ENCODE results near the gene RHOV.

Gene RHOV

GRCh38 chr15:40845511-40846284, 28.3 kb downstream of the RHOV start:
- no peak overlapping the region for H3K4me3 ChIP-seq (ENCODE audit: low read length)
- no peak overlapping the region for H3K27ac ChIP-seq (ENCODE audit: low read length)
- WGBS (ENCODE audit: insufficient coverage, insufficient read length), result no CpG with 5 or more reads among the region's 8 CpGs
- no peaks in the 10 kb centered on the region for H3K9me3 ChIP-seq (ENCODE audit: control insufficient read depth, insufficient read depth, low read length)
- H3K4me1 ChIP-seq (ENCODE audit: control insufficient read depth, insufficient read depth, low read length), result peaks cover 14% of the 10 kb centered on the region
- H3K36me3 ChIP-seq (ENCODE audit: control insufficient read depth, insufficient read depth, low read length), result peaks cover 5% of the 10 kb centered on the region
- no peaks in the 10 kb centered on the region for H3K27me3 ChIP-seq (ENCODE audit: control insufficient read depth, insufficient read depth, low read length)
- no peak for DNase-seq (ENCODE audit: low read depth, low spot score)

GRCh38 chr15:40845036-40845435, 29.0 kb downstream of the RHOV start:
- no peaks in the 10 kb centered on the region for H3K27me3 ChIP-seq (ENCODE audit: control insufficient read depth, insufficient read depth, low read length)
- H3K27ac ChIP-seq (ENCODE audit: low read length), result no peak overlapping the region
- peaks cover 14% of the 10 kb centered on the region for H3K4me1 ChIP-seq (ENCODE audit: control insufficient read depth, insufficient read depth, low read length)
- H3K9me3 ChIP-seq (ENCODE audit: control insufficient read depth, insufficient read depth, low read length), result no peaks in the 10 kb centered on the region
- H3K4me3 ChIP-seq (ENCODE audit: low read length), result peak overlapping the region; percentile 67
- DNase-seq (ENCODE audit: low read depth, low spot score), result no peak
- H3K36me3 ChIP-seq (ENCODE audit: control insufficient read depth, insufficient read depth, low read length), result no peaks in the 10 kb centered on the region
- no CpG with 5 or more reads among the region's 12 CpGs for WGBS (ENCODE audit: insufficient coverage, insufficient read length)

GRCh38 chr15:40844696-40845030, 29.4 kb downstream of the RHOV start:
- no CpG with 5 or more reads among the region's 28 CpGs for WGBS (ENCODE audit: insufficient coverage, insufficient read length)
- Histone ChIP-seq H3K36me3 (ENCODE audit: control insufficient read depth, insufficient read depth, low read length) (no peaks in the 10 kb centered on the region), H3K27me3 (ENCODE audit: control insufficient read depth, insufficient read depth, low read length) (no peaks in the 10 kb centered on the region), H3K9me3 (ENCODE audit: control insufficient read depth, insufficient read depth, low read length) (no peaks in the 10 kb centered on the region), H3K4me3 (ENCODE audit: low read length) (peak overlapping the region; percentile 67), H3K4me1 (ENCODE audit: control insufficient read depth, insufficient read depth, low read length) (peaks cover 14% of the 10 kb centered on the region), H3K27ac (ENCODE audit: low read length) (no peak overlapping the region)
- no peak for DNase-seq (ENCODE audit: low read depth, low spot score)

DNA sequence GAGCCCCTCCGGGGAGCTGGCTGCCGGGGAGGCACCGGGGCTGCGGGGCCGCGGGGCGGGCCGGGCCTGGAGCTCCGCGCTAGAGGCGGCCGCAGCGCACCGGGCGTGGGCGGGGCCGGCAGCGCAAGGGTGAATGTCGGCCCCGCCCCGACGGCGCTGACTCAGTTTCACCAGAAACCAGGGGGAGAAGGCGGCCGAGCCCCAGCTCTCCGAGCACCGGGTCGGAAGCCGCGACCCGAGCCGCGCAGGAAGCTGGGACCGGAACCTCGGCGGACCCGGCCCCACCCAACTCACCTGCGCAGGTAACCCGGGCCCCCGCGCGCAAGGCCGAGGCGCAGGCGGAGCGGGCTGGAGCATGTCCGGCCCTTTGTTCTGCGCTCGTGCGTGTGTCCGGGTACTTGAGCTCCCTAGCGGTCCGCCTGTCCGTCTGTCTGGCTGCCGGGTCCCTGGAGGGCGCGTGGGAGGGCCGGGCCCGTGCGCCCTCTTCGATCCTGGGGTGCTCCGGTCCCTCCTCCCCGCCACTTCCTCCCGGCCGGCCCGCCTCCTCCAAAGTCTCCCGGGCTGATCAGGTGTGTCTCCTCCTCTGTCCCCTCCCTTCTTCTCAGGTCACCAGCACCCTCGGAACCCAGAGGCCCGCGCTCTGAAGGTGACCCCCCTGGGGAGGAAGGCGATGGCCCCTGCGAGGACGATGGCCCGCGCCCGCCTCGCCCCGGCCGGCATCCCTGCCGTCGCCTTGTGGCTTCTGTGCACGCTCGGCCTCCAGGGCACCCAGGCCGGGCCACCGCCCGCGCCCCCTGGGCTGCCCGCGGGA, 29.9 kb downstream of the RHOV start, which contains the start of gene SPINT1:
Gene SPINT1, plus strand, starts transcription at position 164 of the 811 bp plus-strand sequence. Its CDS starts 507 bp downstream, at position 671.
- H3K36me3 ChIP-seq (ENCODE audit: control insufficient read depth, insufficient read depth, low read length), result no peaks in the 10 kb centered on the region
- peak within 1 kb of the TSS; percentile 67 for H3K4me3 ChIP-seq (ENCODE audit: low read length)
- H3K9me3 ChIP-seq (ENCODE audit: control insufficient read depth, insufficient read depth, low read length), result no peaks in the 10 kb centered on the region
- no peak within 1 kb of the TSS for H3K27ac ChIP-seq (ENCODE audit: low read length)
- DNase-seq (ENCODE audit: low read depth, low spot score), result no peak
- H3K4me1 ChIP-seq (ENCODE audit: control insufficient read depth, insufficient read depth, low read length), result peaks cover 14% of the 10 kb centered on the region
- no peaks in the 10 kb centered on the region for H3K27me3 ChIP-seq (ENCODE audit: control insufficient read depth, insufficient read depth, low read length)
- no CpG with 5 or more reads among the region's 89 CpGs for WGBS (ENCODE audit: insufficient coverage, insufficient read length)

GRCh38 chr15:40843261-40843884, 30.7 kb downstream of the RHOV start:
- H3K27me3 ChIP-seq (ENCODE audit: control insufficient read depth, insufficient read depth, low read length), result no peaks in the 10 kb centered on the region
- peak overlapping the region; percentile 67 for H3K4me3 ChIP-seq (ENCODE audit: low read length)
- H3K36me3 ChIP-seq (ENCODE audit: control insufficient read depth, insufficient read depth, low read length), result no peaks in the 10 kb centered on the region
- no CpG with 5 or more reads among the region's 34 CpGs for WGBS (ENCODE audit: insufficient coverage, insufficient read length)
- H3K9me3 ChIP-seq (ENCODE audit: control insufficient read depth, insufficient read depth, low read length), result no peaks in the 10 kb centered on the region
- no peak overlapping the region for H3K27ac ChIP-seq (ENCODE audit: low read length)
- peaks cover 14% of the 10 kb centered on the region for H3K4me1 ChIP-seq (ENCODE audit: control insufficient read depth, insufficient read depth, low read length)
- no peak for DNase-seq (ENCODE audit: low read depth, low spot score)

- no CpG with 5 or more reads among the region's 2 CpGs for WGBS (ENCODE audit: insufficient coverage, insufficient read length)
- no peak for DNase-seq (ENCODE audit: low read depth, low spot score)
- Histone ChIP-seq H3K4me3 (ENCODE audit: low read length) (no peak overlapping the region), H3K27ac (ENCODE audit: low read length) (no peak overlapping the region), H3K9me3 (ENCODE audit: control insufficient read depth, insufficient read depth, low read length) (no peaks in the 10 kb centered on the region), H3K4me1 (ENCODE audit: control insufficient read depth, insufficient read depth, low read length) (peaks cover 4% of the 10 kb centered on the region; the same call in 1 of the 2 replicates), H3K27me3 (ENCODE audit: control insufficient read depth, insufficient read depth, low read length) (no peaks in the 10 kb centered on the region), H3K36me3 (ENCODE audit: control insufficient read depth, insufficient read depth, low read length) (no peaks in the 10 kb centered on the region)
Observed at GRCh38 chr15:40841741-40842140, 32.3 kb downstream of the RHOV start.

DNA sequence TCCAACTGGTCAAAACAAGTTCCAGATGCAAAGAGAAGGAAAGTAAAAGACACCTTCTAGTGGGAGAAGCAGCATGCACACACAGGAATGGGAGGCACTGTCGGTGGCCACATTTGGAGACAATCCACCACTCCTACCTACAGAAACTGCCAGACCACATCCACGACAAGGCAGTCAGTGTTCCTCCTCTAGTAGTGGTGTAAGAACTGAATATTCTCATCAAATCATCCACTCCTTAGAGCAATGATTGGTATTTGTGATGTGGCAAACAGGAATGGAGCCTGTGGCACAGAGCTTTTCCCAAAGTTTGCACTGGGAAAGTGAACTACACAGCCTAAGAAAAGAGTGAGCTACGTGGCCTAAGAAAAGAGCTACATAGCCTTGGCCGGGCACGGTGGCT, 35.3 kb downstream of the RHOV start:
- Histone ChIP-seq H3K27ac (ENCODE audit: low read length) (no peak overlapping the region), H3K36me3 (ENCODE audit: control insufficient read depth, insufficient read depth, low read length) (no peaks in the 10 kb centered on the region), H3K4me3 (ENCODE audit: low read length) (no peak overlapping the region), H3K9me3 (ENCODE audit: control insufficient read depth, insufficient read depth, low read length) (no peaks in the 10 kb centered on the region), H3K27me3 (ENCODE audit: control insufficient read depth, insufficient read depth, low read length) (no peaks in the 10 kb centered on the region), H3K4me1 (ENCODE audit: control insufficient read depth, insufficient read depth, low read length) (no peaks in the 10 kb centered on the region)
- DNase-seq (ENCODE audit: low read depth, low spot score), result no peak
- WGBS (ENCODE audit: insufficient coverage, insufficient read length), result no CpG with 5 or more reads among the region's 5 CpGs

DNA sequence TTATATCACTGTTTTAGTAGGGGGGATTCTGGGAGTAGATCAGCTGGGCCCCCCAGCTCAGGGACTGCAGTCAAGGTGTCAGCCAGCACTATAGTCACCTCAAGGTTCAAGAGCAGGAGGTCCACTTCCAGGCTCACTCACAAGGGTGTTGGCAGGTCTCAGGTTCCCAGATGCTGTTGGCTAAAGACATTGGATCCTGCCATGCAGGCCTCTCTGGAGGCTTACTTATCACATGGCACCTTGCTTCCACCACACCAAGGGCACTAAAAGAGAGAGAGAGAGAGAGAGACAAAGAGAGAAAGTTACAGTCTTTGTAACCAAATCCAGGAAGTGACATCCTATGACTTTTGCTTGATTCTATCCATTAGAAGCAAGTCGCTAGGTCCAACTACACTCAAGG, 38.0 kb downstream of the RHOV start:
- no peaks in the 10 kb centered on the region for H3K27me3 ChIP-seq (ENCODE audit: control insufficient read depth, insufficient read depth, low read length)
- H3K9me3 ChIP-seq (ENCODE audit: control insufficient read depth, insufficient read depth, low read length), result no peaks in the 10 kb centered on the region
- H3K4me1 ChIP-seq (ENCODE audit: control insufficient read depth, insufficient read depth, low read length), result no peaks in the 10 kb centered on the region
- H3K4me3 ChIP-seq (ENCODE audit: low read length), result no peak overlapping the region
- WGBS (ENCODE audit: insufficient coverage, insufficient read length), result no CpG with 5 or more reads among the region's 1 CpG
- no peak overlapping the region for H3K27ac ChIP-seq (ENCODE audit: low read length)
- DNase-seq (ENCODE audit: low read depth, low spot score), result no peak
- H3K36me3 ChIP-seq (ENCODE audit: control insufficient read depth, insufficient read depth, low read length), result no peaks in the 10 kb centered on the region

DNA sequence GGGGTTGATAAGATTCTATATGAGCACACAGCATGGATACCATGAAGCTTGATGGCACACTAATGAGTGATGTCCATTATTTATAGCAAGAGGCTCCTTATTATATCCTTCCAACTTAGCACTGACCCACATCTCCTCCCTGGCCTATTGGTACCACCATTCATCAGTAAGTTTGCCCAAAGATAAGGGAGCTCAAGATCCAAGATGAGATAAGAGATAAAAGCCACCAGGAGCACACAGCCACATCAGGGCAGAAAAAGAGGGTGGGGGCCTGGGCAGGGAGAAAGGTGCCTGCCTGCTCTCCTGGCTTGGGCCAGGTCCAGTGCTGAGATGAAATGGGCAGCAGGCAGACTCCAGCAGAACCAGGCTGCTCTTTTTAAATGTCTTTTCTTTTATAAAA, 41.1 kb downstream of the RHOV start:
- Histone ChIP-seq H3K27ac (ENCODE audit: low read length) (no peak overlapping the region), H3K4me3 (ENCODE audit: low read length) (no peak overlapping the region), H3K36me3 (ENCODE audit: control insufficient read depth, insufficient read depth, low read length) (no peaks in the 10 kb centered on the region), H3K9me3 (ENCODE audit: control insufficient read depth, insufficient read depth, low read length) (no peaks in the 10 kb centered on the region), H3K27me3 (ENCODE audit: control insufficient read depth, insufficient read depth, low read length) (no peaks in the 10 kb centered on the region), H3K4me1 (ENCODE audit: control insufficient read depth, insufficient read depth, low read length) (no peaks in the 10 kb centered on the region)
- no peak for DNase-seq (ENCODE audit: low read depth, low spot score)

DNA sequence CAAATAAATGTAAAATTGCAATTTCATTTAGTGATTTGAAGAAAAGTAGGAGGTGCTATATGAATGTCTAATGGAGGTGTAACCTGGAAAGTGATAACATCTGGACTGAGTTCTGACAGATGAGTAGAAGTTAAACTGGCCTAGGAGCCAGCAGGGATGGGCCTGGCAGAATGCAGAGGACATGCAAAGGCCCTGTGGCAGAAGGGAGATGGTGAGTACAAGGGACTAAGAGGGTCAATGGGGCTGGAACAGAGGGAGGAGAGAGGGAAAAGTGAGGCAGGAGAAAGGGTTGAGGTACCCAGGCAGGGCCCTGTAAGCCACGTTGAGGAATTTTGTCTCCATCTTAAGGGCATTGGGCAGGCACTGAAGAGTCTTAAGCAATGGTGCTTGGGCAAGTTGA, 42.2 kb downstream of the RHOV start:
- no peaks in the 10 kb centered on the region for H3K36me3 ChIP-seq (ENCODE audit: control insufficient read depth, insufficient read depth, low read length)
- H3K9me3 ChIP-seq (ENCODE audit: control insufficient read depth, insufficient read depth, low read length), result no peaks in the 10 kb centered on the region
- no peak overlapping the region for H3K4me3 ChIP-seq (ENCODE audit: low read length)
- no CpG with 5 or more reads among the region's 1 CpG for WGBS (ENCODE audit: insufficient coverage, insufficient read length)
- H3K27me3 ChIP-seq (ENCODE audit: control insufficient read depth, insufficient read depth, low read length), result no peaks in the 10 kb centered on the region
- no peak for DNase-seq (ENCODE audit: low read depth, low spot score)
- H3K27ac ChIP-seq (ENCODE audit: low read length), result no peak overlapping the region
- H3K4me1 ChIP-seq (ENCODE audit: control insufficient read depth, insufficient read depth, low read length), result no peaks in the 10 kb centered on the region

All from iPS DF 6.9 (cell line).